Stimulated activated naive CD4-positive, alpha-beta T cell (primary cell): Measurements from ENCODE around the gene PRSS22.

Experiments
- DNase-seq, 6 experiments: peaks; one replicate each; lab custom pipeline; 2025; lab: John Stamatoyannopoulos, UW

Gene PRSS22

DNA sequence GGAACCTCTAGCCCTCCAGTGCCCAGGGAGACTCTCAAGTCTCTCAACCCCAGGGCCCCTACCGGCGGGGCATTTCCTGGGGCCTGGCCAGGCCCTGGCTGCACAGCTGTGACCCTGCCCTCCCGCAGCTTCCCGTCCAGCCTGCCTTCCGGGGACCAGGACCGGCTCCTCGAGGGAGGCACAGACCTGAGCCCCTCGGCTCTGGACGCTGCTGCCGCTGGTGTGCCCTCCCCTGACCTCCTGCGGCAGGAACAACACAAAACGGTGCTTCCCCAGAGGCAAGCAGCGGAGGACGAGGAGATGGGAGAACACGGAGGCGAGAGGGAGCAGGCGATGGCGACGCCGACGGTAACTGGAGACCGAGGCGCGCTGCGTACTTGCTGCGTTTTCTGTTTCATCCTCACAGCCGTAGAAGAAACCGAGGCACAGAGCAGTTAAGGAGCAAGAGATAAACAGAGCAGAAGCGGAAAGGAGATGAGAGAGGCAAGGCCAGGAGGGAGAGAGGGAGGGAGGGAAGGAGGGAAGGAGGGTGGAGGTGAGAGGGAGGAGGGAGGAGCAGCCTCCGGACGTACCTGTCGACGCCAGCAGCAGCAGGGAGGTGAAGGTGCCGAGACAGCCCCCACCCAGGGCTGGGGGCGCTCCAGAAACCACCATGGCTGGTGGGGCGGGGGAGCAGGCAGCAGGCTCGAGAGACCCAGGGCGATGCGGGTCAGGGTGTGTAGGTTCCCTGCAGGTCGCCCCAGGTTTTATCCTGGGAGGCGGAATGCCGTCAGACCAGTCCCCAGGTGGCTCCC is at the start of gene PRSS22:
TSS of gene PRSS22 (minus strand) at position 720 of the 794 bp plus-strand sequence. CDS start at position 654, 66 bp downstream.
- DNase-seq: peak in 2 of 6 experiments; percentile 20 to 46

- DNase-seq: peak in 3 of 6 experiments; percentile 12 to 53 (median 19)
Observed at GRCh38 chr16:2907084-2907753, 49.2 kb upstream of the PRSS22 start.

GRCh38 chr16:2905988-2906387 is 48.0 kb upstream of the PRSS22 start:
- DNase-seq: no peak

GRCh38 chr16:2905241-2905987 is 47.4 kb upstream of the PRSS22 start:
- DNase-seq: peak; percentile 61 to 94 (median 84)

- peak in 1 of 6 experiments; percentile 63 for DNase-seq
Observed at GRCh38 chr16:2904922-2905240, 46.9 kb upstream of the PRSS22 start.

- DNase-seq: peak; percentile 53 to 78 (median 68)
Observed at GRCh38 chr16:2904100-2904921, 46.3 kb upstream of the PRSS22 start.

DNA sequence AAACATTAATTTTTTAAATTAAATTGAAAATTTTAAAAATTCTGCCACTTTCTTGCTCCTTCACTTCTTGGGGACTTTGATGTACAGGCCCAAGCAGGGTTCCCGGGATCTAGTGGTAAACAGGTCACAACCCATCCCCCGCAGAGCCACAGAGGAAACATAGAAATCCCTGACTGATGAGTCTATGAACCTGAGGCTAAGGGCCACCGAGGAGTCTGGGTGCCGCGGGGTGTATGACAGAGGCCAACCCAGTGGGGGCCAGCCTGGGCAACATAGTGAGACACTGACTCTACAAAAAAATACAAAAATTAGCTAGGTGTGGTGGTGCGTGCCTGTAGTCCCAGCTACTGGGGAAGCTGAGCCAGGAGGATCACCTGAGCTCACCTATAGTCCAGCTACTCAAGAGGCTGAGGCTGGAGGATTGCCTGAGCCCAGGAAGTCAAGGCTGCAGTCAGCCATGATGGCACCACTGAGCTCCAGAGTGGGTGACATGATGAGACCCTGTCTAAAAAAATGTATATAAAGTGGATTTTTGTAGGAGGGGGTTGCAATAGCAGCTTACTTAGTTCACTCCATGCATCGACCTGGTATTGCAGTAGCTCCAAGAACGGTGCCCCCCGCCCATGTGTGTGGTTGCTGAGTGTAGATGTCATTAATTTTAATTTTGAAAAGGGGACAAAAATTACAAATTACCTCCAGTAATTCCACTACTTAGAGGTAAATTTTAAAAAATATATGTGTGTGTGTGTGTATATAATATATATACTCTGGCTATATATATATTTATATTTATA is 44.6 kb upstream of the PRSS22 start:
- DNase-seq: no peak

DNA sequence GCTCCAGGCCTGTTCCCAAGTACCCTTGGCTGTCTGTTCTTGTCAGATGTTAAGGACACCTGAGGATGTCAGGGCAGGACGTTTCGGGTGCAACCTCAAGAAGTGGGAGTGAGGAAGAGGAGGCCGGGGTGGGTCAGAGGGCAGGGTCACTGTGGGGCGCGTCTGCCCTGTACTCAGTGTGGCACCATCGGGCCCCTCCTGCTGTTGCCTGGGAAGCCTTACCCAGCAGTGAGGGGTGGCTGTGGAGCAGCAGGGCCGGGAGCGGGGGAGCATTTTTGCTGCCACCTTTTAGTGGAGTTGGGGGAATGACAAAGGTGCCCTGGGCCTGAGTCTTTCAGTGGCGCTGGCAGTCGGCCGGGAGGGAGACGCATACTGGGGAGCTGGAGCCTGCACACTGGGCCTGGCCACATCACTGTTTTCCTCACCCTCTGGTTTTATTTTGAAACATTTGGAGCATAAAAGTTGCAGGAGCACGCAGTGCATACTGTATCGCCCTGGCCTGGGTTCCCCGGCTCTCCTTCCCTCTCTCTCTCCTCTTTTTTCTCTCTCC is 42.6 kb upstream of the PRSS22 start:
- DNase-seq: no peak

DNA sequence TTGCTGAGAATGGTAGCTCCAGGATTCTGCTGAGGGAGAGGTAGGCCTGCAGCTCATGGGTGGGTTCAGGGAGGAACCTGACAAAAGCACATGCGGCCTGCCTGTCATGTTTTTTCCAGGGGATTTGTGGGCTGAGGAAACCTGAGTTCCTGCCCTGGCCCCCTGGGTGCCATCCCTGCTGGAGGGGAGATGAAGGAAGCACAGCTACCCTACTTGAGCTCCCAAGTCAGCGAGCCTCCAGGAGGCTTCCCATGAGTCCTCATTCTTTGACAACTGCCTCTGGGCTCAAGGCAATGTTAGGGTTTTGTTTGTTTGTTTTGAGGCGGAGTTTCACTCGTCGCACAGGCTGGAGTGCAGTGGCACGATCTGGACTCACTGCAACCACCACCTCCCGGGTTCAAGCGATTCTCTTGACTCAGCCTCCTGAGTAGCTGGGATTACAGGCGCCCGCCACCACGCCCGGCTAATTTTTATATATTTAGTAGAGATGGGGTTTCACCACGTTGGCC is 41.6 kb upstream of the PRSS22 start:
- no peak for DNase-seq

DNA sequence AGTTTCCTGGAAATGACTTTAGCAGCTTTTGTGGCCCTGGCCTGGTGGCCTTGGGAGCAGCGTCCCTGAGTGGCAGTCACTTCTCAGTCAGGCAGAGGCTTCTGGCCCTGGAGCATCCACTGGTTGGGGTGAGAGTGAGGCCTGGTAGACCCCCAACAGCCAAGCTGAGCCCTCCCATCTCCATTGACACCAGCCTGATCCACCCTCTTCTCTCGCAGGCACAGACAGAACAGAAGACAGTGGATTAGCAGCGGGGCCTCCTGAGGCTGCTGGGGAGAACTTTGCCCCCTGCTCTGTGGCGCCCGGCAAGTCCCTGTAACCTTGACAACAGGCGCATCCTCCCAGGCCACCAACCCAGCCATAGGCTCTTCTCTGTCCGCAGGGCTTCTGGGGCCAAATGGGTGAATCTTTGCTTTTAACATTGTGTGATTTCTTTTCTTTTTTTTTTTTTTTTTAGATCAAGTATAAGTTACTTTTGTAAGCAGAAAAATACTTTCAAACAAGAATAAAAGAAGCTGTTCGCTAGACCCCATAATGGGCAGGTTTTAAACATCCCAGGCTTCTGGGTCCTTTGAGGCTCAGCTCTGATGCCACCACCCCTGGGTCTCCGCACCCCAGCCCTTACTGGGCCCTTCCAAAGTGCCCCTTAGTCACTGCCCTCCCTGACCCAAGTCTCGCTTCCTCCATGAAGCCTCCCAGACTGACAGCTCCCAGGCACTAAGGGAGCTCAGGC is 41.0 kb upstream of the PRSS22 start:
- DNase-seq: no peak

GRCh38 chr16:2897110-2897509 is 39.1 kb upstream of the PRSS22 start:
- no peak for DNase-seq

GRCh38 chr16:2896480-2897010 is 38.6 kb upstream of the PRSS22 start:
- no peak for DNase-seq

- DNase-seq: no peak
Observed at GRCh38 chr16:2895813-2896212, 37.8 kb upstream of the PRSS22 start.

DNA sequence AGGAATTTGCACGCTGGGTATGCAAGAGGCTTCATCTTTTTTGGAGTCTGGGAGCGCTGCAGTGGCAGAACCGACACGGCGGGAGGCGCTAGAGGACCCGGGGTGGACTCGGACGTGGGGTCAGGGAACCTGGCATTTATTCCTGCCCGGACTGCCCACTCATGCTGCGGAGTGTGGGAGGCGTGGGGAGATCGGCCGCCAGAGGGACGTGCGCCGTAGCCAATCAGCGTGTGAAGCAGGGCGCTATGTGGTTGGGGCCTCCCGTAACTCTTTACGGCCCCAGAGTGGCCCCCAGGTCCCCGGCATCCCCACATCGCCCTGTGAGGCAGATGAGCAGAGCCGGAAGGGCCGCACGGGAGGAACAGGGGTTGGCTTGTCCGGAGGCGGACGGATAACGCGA is 36.3 kb upstream of the PRSS22 start:
- DNase-seq: no peak

DNA sequence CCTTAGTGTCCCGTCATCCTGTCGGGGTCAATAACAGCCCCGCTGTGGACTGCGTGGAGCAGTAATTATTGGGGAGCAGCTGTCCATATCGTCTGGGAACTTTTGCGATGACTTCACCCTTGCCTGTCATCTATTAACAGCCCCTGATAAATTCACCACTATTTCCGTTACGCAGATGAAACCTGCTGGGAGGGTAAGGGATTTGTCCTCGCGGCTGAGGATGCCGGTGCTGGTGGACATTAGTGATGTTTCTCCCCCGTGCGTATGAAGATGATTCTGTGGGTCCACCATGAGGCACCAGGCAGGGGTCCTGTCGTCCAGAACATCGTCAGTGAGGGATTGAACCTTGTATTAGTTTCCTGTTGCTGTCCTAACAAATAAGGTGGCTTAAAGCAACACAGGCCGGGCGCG is 26.1 kb upstream of the PRSS22 start:
- no peak for DNase-seq

DNA sequence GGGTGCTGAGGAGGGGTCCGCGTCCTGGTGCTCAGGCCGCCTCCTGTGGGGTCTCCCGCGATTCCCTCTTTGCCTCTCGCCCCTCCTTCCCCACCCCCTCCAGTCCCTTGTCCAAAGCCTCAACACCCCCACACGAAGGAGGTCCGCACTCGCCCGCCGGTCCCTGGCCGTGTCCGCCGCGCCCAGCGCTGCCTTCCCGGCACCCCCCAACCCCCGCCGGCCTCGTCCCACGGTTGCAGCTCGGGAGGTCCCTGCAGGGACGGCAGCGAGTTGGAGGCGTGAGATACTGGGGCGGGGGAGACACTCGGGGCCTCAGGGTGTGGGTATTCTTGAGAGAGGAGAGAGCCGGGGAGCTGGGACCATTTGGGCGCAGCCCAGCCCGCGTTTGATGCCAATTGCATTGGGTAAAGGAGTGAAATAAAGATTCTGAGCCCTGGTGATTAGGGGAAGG is 25.5 kb upstream of the PRSS22 start:
- DNase-seq: peak in 2 of 6 experiments; percentile 27 to 34

- DNase-seq: peak; percentile 98 to 100 (median 100)
Observed at GRCh38 chr16:2882650-2883457, 24.9 kb upstream of the PRSS22 start, which contains the start of gene FLYWCH2. FLYWCH2 (plus strand) TSS chr16:2883215; CDS start chr16:2896450, 13,235 bp downstream.
